ENCODE measurements around the gene LIMS1.
"Not testable (repeated sequence)": the region's sequence is repeated elsewhere in the genome, so short reads cannot be mapped to it uniquely, and the experiment has no call there.

Gene LIMS1

DNA sequence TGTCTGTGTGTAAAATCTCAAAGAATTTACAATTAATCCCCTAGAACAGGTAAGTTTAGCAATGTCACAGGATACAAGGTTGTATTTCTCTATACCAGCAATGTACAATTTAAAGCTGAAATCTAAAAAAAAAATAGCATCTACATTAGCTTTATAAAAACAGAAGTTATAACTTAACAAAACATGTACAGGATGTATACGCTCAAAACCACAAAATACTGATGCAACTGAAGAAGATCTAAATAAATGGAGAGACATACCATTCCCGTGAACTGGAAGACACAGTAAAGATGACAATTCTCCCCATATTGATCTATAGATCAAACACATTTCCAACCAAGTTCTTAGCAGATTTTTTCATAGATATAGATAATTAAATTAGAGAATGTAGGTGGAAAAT is 167.5 kb downstream of the LIMS1 start:
- H3K4me3 ChIP-seq (ENCODE audit: low read depth in 1 of 2, low read length in 2 of 2) = no peak overlapping the region

DNA sequence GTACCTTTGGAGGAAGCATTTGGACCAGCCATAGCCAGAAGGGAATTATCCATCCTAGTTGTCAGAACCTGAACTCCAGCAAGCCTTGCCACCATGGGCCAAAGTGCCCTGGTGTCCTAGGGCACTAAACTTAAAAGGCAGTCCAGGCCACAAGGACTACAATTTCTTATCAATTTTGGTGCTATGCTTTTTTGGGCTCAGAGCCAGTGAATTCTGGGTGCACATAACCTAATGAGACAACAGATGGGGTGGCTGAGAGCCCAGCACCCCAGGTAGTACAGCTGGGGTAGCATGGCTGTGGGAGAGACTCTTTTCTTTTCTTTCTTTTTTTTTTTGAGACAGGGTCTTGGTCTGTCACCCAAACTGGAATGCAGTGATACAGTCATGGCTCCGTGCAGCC is 170.6 kb downstream of the LIMS1 start:
- H3K9me3 ChIP-seq (ENCODE audit: control insufficient read depth in 1 of 2, low read length in 2 of 2) = no peaks in the 10 kb centered on the region
- H3K4me3 ChIP-seq (ENCODE audit: low read depth in 1 of 2, low read length in 2 of 2) = no peak overlapping the region
- no peak overlapping the region for H3K9ac ChIP-seq (ENCODE audit: low read depth in 1 of 2, low read length in 2 of 2)
- no peaks in the 10 kb centered on the region for H3K4me1 ChIP-seq (ENCODE audit: control insufficient read depth in 1 of 2, insufficient read depth in 2 of 2, low read length in 2 of 2)
- no peaks in the 10 kb centered on the region for H3K36me3 ChIP-seq (ENCODE audit: control insufficient read depth in 1 of 2, insufficient read depth in 2 of 2, low read length in 2 of 2)
- no peak overlapping the region for H3K27ac ChIP-seq (ENCODE audit: low read depth, low read length)
- no peaks in the 10 kb centered on the region for H3K27me3 ChIP-seq (ENCODE audit: control insufficient read depth in 1 of 2, insufficient read depth in 2 of 2, low read length in 2 of 2)

More for the DNA sequence above, 167.5 kb downstream of the LIMS1 start:
- no peaks in the 10 kb centered on the region for H3K27me3 ChIP-seq (ENCODE audit: control insufficient read depth in 1 of 2, insufficient read depth in 2 of 2, low read length in 2 of 2)
- H3K36me3 ChIP-seq (ENCODE audit: control insufficient read depth in 1 of 2, insufficient read depth in 2 of 2, low read length in 2 of 2) = no peaks in the 10 kb centered on the region
- H3K9me3 ChIP-seq (ENCODE audit: control insufficient read depth in 1 of 2, low read length in 2 of 2) = no peaks in the 10 kb centered on the region
- no peaks in the 10 kb centered on the region for H3K4me1 ChIP-seq (ENCODE audit: control insufficient read depth in 1 of 2, insufficient read depth in 2 of 2, low read length in 2 of 2)
- H3K27ac ChIP-seq (ENCODE audit: low read depth, low read length) = no peak overlapping the region
- no peak overlapping the region for H3K9ac ChIP-seq (ENCODE audit: low read depth in 1 of 2, low read length in 2 of 2)

DNA sequence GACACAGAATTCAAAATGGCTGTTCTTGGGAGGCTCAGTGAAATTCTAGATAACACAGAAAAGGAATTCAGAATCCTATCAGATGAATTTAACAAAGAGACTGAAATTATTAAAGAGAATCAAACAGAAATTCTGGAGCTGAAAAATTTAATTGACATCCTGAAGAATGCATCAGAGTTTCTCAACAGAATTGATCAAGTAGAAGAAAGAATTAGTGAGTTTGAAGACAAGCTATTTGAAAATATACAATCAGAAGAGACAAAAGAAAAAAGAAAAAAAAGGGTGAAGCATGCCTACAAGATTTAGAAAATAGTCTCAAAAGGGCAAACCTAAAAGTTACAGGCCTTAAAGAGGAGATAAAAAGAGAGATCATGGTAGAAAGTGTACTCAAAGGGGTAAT is 173.0 kb downstream of the LIMS1 start:
- H3K9me3 ChIP-seq (ENCODE audit: control insufficient read depth in 1 of 2, low read length in 2 of 2) = no peaks in the 10 kb centered on the region

DNA sequence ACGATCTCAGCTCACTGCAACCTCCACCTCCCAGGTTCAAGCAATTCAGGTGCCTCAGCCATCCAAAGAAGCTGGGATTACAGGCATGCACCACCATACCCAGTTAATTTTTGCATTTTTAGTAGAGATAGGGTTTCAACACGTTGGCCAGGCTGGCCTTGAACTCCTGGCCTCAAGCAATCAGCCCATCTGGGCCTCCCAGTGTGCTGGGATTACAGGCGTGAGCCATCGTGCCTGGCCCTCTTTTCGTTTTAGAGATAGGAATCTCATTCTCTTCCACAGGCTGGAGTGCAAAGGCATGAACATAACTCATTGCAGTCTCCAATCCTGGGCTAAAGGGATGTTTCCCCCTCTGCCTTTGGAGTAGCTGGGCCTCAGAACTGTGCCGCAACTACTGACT is 182.7 kb downstream of the LIMS1 start:
- not testable (repeated sequence) for H3K9ac ChIP-seq (ENCODE audit: low read depth in 1 of 2, low read length in 2 of 2); H3K27me3 ChIP-seq (ENCODE audit: control insufficient read depth in 1 of 2, insufficient read depth in 2 of 2, low read length in 2 of 2); H3K27ac ChIP-seq (ENCODE audit: low read depth, low read length)

More for the DNA sequence above, 173.0 kb downstream of the LIMS1 start:
- Histone ChIP-seq H3K4me3 (ENCODE audit: low read depth in 1 of 2, low read length in 2 of 2) (no peak overlapping the region), H3K36me3 (ENCODE audit: control insufficient read depth in 1 of 2, insufficient read depth in 2 of 2, low read length in 2 of 2) (no peaks in the 10 kb centered on the region), H3K27ac (ENCODE audit: low read depth, low read length) (no peak overlapping the region), H3K27me3 (ENCODE audit: control insufficient read depth in 1 of 2, insufficient read depth in 2 of 2, low read length in 2 of 2) (no peaks in the 10 kb centered on the region), H3K9ac (ENCODE audit: low read depth in 1 of 2, low read length in 2 of 2) (no peak overlapping the region), H3K4me1 (ENCODE audit: control insufficient read depth in 1 of 2, insufficient read depth in 2 of 2, low read length in 2 of 2) (no peaks in the 10 kb centered on the region)

GRCh38 chr2:108719149-108720044 is 185.1 kb downstream of the LIMS1 start, which contains the start of gene RANBP2:
Gene RANBP2 (plus strand): TSS chr2:108719482. CDS start chr2:108719607, 125 bp downstream.
- no peaks in the 10 kb centered on the region for H3K36me3 ChIP-seq (ENCODE audit: control insufficient read depth in 1 of 2, insufficient read depth in 2 of 2, low read length in 2 of 2)

More for the DNA sequence above, 182.7 kb downstream of the LIMS1 start:
- not testable (repeated sequence) for H3K9me3 ChIP-seq (ENCODE audit: control insufficient read depth in 1 of 2, low read length in 2 of 2); H3K36me3 ChIP-seq (ENCODE audit: control insufficient read depth in 1 of 2, insufficient read depth in 2 of 2, low read length in 2 of 2); H3K4me3 ChIP-seq (ENCODE audit: low read depth in 1 of 2, low read length in 2 of 2); H3K4me1 ChIP-seq (ENCODE audit: control insufficient read depth in 1 of 2, insufficient read depth in 2 of 2, low read length in 2 of 2)

GRCh38 chr2:108726048-108726447 is 191.8 kb downstream of the LIMS1 start:
- H3K9me3 ChIP-seq (ENCODE audit: control insufficient read depth in 1 of 2, low read length in 2 of 2); H3K4me3 ChIP-seq (ENCODE audit: low read depth in 1 of 2, low read length in 2 of 2); H3K27ac ChIP-seq (ENCODE audit: low read depth, low read length); H3K27me3 ChIP-seq (ENCODE audit: control insufficient read depth in 1 of 2, insufficient read depth in 2 of 2, low read length in 2 of 2); H3K9ac ChIP-seq (ENCODE audit: low read depth in 1 of 2, low read length in 2 of 2); H3K36me3 ChIP-seq (ENCODE audit: control insufficient read depth in 1 of 2, insufficient read depth in 2 of 2, low read length in 2 of 2); H3K4me1 ChIP-seq (ENCODE audit: control insufficient read depth in 1 of 2, insufficient read depth in 2 of 2, low read length in 2 of 2): not testable (repeated sequence)

More at GRCh38 chr2:108719149-108720044, 185.1 kb downstream of the LIMS1 start, which contains the start of gene RANBP2:
- H3K9ac ChIP-seq (ENCODE audit: low read depth in 1 of 2, low read length in 2 of 2) = peak within 1 kb of the TSS; percentile 81 to 89
- H3K27ac ChIP-seq (ENCODE audit: low read depth, low read length) = peak within 1 kb of the TSS; percentile 99
- peaks cover 0 to 7% of the 10 kb centered on the region in 2 donors for H3K4me1 ChIP-seq (ENCODE audit: control insufficient read depth in 1 of 2, insufficient read depth in 2 of 2, low read length in 2 of 2)
- H3K4me3 ChIP-seq (ENCODE audit: low read depth in 1 of 2, low read length in 2 of 2) = peak within 1 kb of the TSS; percentile 83 to 91
- no peaks in the 10 kb centered on the region for H3K27me3 ChIP-seq (ENCODE audit: control insufficient read depth in 1 of 2, insufficient read depth in 2 of 2, low read length in 2 of 2)
- H3K9me3 ChIP-seq (ENCODE audit: control insufficient read depth in 1 of 2, low read length in 2 of 2) = no peaks in the 10 kb centered on the region

- not testable (repeated sequence) for H3K9me3 ChIP-seq (ENCODE audit: control insufficient read depth in 1 of 2, low read length in 2 of 2); H3K4me1 ChIP-seq (ENCODE audit: control insufficient read depth in 1 of 2, insufficient read depth in 2 of 2, low read length in 2 of 2); H3K27me3 ChIP-seq (ENCODE audit: control insufficient read depth in 1 of 2, insufficient read depth in 2 of 2, low read length in 2 of 2); H3K9ac ChIP-seq (ENCODE audit: low read depth in 1 of 2, low read length in 2 of 2); H3K27ac ChIP-seq (ENCODE audit: low read depth, low read length); H3K4me3 ChIP-seq (ENCODE audit: low read depth in 1 of 2, low read length in 2 of 2)
- H3K36me3 ChIP-seq (ENCODE audit: control insufficient read depth in 1 of 2, insufficient read depth in 2 of 2, low read length in 2 of 2) = peaks cover 0 to 13% of the 10 kb centered on the region in 2 donors
These were observed 200.4 kb downstream of the LIMS1 start for GRCh38 chr2:108734656-108735055.
